Stimulated activated CD4-positive, alpha-beta T cell treated with anti-CD3 and anti-CD28 coated beads, Interleukin-2, amount 100 ng/mL, for 24 hours (primary cell): ENCODE measurements around the gene SLC18A2.
"Not testable (repeated sequence)": the region's sequence is repeated elsewhere in the genome, so short reads cannot be mapped to it uniquely, and the experiment has no call there.

Experiments used
- DNase-seq, 2 donors: peaks; one replicate each; pipeline ENCODE4 v3.0.0-alpha.2; 2020

SLC18A2 gene

DNA sequence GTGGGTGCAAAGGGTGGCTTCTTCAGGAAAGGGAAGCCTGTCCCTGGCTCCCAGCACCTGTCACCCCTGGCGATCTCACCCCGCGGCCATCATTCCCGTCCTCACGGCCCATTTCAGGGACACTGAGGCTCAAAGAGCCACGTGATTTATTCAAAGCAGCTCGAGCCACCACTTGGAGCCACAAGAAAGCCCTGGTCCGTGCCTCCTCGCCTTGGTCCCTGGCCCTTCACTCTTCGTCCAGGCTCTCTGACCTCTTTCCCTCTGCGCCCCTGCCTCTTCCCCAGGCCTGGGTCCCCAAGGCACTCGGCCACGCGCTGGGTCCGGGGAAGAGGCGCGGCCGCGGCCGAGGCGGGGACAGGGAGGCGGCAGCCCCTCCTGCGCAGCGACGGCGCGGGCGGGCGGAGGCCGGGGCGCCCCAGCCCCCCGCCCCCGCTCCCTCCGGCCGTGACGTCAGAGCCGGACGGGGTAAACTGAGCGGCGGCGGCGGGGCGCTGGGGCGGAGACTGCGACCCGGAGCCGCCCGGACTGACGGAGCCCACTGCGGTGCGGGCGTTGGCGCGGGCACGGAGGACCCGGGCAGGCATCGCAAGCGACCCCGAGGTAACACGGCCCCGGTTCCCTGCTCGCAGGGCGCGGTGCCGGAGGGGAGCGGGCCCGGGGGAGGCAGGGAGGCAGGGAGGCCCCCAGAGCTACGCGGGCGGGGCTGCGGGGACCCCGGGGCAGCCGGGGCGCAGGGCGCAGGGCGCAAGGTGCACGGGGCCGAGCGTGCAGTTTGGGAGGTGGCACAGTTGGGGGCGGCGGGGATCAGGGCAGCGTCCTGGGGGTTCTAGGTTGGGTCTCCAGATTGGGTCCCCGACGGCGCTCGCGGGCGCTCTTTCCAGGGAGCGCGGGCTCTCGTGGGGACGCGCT is at the start of gene SLC18A2:
SLC18A2 (plus strand) TSS at position 494 of the 909 bp plus-strand sequence. CDS start 580 bp downstream, outside the sequence.
- no peak for DNase-seq

DNA sequence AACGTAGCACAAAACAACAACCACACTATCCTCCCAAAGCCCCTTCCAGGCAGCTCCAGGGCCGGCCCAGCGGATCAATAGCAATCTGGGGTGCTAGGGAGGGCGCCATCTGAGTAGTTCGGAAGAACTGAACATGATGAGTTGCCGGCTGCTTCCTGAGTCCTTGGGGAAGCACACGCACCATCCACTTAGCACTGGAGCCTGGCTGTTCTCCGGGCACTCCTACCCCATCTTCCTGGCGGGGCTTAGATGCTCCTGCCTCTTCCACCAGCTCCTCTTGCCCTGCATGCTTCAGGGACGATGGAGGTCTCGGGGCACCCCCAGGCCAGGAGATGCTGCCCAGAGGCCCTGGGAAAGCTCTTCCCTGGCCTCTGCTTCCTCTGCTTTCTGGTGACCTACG is 43.7 kb upstream of the SLC18A2 start, which contains the start of gene KCNK18:
KCNK18 (plus strand) TSS at position 301 of the 400 bp plus-strand sequence; CDS start at position 301, 0 bp downstream.
- no peak for DNase-seq

DNA sequence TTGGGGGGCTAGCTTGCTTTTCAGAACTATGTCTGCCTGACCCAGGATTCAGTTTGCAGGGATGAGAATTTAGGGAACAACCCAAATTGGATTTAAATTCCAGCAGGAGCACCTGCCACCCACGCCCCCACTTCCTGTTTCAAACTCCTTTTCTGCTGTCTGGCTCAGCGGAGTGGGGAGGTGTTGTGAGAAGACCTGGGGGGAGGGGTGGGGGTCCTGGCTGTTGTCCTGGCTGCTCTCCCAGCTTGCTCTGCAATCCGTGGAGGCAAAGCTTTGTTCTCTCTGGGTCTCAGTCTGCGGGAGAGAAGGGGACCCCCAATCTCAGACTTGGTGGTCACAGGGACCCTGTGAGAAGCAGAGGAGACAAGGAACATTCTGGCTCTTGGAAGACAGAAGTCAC is 42.8 kb upstream of the SLC18A2 start:
- DNase-seq: no peak

DNA sequence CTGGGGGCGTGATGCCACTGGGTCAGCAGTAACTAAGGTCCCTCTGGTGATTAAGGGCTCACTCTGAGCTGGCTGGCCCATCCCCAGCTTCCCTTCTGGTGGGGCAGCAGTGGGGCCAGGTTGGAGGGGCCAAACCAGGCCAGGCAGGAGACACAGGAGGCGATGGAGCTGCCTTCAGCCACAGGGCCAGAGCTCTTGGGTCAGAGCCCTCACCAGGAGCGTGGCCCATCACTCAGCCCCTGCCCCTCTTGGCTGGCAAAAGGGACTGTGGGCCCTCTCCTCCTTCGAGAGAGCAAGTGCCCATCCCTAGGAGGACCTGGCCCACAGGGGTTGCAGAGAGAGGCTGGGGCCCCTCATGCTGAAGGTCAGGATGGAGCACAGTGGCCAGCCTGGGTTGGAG is 39.1 kb upstream of the SLC18A2 start:
- no peak for DNase-seq

DNA sequence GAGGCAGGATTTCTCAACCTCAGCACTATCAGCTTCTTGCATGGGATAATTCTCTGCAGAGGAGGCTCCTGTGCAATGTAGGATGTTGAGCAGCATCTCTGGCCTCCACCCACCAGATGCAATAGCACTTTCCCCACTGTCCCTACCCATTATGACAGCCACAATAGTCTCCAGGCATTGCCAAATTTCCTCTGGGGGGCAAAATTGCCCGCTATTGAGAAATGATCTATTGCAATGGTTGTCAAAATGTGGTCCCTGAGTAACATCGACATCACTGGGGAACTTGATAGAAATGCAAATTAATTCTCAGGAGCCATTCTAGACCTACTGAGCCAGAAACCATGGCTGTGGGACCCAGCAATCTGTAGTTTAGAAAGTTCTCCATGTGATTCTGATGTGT is 36.6 kb upstream of the SLC18A2 start:
- DNase-seq: no peak

DNA sequence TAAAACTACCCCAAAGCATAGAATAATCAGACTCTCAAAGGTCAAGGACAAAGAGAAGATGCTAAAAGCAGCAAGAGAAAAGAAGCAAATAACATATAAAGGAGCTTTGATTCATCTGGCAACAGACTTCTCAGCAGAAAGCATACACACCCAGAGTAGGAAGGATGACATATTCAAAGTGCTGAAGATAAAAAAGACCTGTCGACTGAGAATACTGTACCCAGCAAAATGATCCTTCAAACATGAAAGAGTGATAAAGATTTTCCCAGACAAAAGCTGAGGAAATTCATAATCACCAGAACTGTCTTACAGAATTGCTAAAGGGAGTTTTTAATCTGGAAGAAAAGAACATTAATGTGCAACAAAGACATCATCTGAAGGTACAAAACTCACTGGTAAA is 28.7 kb upstream of the SLC18A2 start:
- no peak for DNase-seq

DNA sequence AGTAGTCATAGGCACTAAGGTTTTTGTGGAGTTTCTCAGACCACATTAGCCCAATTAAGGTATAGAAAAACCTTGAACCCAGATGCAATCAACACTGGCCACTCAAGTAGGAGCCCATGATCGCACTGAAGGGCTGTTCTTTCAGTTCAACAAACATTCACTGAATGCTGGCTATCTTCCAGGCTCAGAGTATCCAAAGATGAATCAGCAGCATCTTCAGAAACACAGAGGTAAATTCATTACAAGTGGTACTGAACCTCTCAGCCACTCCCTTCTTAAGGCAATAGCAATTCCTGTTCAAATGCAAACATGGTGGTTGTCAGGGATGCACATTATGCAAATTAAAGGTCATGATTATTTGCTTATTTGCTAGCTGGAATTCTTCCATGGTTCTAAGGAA is 26.5 kb upstream of the SLC18A2 start:
- no peak for DNase-seq

DNA sequence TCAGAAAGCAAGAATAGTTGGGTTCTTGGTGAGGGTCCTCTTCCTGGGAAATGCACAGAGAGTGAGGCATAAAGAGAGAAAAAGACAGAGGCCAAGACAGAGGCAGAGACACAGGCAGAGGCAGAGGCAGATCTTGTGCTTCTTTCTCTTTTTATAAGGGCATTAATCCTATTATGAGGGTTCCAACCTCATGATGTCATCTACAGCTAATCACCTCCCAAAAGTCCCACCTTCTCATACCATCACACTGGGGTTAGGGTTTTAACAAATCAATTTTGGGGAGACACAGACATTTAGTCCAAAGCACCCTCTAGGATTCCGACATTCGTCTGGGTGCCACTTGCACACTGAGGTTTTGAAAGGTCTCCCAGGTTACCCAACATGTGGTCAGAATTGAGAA is 25.8 kb upstream of the SLC18A2 start:
- no peak for DNase-seq

DNA sequence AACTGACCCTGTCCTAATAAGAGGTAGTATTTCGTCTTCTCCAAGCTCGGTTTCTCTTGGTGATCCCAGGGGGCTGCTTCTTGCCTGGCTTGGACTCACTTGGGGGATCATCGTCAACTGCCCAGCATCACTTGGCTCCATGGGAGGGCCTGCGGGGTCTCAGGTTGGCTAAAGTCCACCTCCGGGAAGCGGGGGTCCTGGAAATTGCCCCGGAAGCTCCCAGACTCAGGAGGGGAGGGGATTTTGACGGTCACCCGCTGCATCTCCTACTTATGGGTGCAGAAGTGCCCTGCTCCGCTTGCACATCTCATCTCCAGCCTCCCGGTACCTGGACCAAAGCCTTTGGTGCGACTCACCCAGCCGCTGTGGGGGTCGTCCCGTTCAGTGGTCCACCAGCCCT is 24.9 kb upstream of the SLC18A2 start:
- DNase-seq: no peak

DNA sequence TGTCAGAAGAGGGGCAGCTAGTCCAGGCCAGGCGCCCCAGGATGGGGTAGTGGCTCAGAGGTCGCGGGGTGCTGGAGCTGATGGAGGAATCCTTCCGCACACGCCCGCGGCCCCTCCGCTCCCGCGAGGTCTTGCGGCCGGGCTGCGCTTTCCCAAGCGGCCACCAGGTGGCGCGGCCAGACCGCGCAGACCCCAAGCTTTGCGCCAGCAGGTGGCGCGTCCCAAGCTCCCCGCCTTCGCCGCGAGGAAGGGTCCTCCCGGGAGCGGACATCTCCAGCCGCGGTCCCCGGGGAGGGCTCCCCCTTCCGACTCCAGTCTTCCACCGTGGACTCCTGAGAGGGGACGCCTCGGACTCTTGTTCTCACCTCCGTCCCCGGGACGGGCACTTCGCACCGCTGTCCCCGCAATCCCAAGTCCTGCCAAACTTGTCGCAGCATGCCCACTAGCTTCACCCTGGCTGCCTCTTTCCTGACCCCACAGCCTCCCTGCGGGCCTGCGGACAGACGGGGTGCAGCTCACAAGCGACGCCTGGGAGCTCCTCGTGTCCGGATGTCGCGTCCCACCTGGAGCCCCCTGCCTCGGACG is 24.2 kb upstream of the SLC18A2 start:
- peak; percentile 75 to 79 for DNase-seq

DNA sequence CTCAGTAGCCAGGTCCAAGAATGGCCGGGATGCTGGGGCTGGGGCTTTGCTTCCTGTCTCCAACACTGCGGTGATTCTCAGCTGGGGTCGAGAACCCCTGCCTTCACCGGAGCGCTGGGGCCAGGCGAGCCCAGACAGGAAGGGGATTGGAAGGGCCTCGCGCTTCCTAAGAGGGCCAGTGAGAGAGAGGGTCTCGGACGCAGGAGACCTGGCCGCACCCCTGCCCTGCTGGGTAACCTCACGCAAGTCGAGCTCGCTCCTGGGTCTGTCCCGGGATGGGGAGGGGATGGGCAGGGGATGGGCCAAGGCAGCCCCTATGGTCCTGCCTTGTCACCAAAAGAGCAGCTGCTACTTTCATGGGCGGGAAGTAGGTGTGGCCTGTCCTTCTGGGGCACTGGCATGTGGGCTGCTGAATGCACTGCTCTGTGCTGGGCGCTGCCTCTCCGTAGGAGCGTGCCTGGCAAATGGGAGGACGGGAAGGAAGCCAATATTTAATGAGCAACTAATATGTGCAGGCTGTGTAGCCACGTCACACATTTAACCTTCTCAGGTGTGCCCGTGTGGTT is 23.6 kb upstream of the SLC18A2 start:
- DNase-seq: peak; percentile 14 to 24

DNA sequence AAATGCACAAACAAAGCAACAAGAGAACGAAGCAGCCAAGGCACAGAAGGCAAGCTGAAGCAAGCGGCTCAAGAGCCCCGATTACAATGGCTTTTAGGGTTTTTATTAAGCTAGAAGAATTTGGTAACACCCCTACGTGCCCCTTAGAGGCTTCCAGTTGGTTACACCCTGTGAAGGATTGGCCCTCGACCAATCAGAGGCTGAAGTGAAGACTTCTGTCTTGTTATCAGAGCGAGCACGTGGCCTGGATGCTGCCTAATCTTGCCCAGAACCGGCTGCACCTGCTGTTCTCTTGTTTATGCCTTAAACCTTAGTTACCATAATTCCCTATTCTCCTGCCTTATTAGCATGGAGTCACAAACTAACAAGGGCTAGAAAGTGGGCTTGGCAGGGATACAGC is 22.3 kb upstream of the SLC18A2 start:
- DNase-seq: no peak

DNA sequence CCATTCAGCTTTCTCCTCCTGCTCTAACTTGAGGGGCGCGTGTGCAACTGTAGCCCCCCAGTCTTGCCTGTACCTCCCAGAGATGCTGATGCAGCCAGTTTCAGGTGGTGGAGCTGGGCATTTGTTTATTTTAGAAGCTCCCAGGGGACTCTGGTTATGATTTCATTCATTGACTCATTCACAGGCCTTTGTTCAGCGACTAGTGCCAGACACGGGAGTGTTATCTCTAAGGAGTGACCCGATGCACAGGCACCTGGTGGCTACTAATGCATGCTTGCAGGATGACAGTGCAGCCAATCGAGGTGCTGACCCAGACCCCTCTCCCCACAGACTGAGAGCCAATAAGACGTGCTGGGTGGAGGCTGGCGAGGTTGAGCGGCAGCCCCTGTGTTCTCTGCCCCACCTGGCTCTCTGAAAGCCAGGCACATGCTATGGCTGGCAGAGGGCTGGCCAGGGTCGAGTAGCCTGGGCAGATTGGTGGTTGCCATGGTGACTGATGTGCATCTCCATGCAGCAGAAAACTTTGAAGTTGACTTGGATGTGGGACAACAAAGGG is 19.7 kb upstream of the SLC18A2 start:
- no peak for DNase-seq

DNA sequence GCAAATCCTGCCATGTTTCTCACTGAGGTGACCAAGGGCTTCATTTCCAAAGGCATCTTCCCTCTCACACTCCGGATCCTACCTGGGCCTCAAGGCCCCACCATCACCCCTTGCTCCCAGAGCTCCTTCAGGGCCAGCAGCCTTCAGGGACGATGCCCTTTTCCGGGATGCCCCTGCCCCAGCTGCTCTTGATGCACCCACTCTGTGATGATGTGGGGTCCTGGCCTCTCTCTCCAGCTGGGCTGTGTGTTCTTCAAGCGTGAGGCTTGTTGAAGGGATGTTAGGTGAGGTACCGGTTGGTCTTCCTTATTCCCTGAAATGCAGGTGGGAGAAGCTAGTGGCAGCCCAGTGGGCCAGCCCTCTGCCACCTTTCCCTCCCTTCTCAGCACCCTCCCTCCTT is 18.4 kb upstream of the SLC18A2 start:
- DNase-seq: no peak

DNA sequence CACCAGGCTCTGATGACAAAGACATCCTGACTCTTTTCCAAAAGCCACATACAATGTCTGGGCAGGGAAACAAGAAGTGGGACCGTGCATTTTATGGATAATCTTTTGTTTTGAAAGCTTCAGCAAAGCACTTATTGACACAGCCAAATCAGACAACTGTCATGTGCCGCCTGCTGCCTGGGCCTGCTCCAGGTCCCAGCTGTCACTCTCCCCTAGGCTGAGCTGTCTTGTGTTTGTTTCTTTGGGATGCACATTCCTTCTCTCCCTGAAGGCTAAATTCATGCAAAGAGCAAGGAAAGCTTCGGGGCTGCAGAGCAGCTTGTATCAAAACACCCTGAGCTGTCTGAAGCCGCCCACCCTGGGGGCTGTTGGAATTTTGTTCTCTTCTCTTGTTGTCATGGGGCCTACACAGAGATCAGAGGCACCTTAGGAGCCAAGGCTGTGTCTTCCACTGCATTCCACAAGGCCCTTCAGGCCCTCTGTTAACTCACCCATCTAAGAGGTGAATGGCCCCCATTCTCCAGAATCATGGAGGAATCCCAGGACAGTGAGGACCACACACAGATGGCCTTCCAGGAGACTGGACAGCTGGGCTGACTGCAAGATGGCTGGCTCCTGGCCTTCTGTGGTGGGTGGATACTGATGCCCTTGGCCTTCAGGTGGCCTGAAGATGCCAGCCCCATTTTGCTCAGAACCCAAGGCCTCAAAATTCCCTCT is 17.8 kb upstream of the SLC18A2 start:
- no peak for DNase-seq

DNA sequence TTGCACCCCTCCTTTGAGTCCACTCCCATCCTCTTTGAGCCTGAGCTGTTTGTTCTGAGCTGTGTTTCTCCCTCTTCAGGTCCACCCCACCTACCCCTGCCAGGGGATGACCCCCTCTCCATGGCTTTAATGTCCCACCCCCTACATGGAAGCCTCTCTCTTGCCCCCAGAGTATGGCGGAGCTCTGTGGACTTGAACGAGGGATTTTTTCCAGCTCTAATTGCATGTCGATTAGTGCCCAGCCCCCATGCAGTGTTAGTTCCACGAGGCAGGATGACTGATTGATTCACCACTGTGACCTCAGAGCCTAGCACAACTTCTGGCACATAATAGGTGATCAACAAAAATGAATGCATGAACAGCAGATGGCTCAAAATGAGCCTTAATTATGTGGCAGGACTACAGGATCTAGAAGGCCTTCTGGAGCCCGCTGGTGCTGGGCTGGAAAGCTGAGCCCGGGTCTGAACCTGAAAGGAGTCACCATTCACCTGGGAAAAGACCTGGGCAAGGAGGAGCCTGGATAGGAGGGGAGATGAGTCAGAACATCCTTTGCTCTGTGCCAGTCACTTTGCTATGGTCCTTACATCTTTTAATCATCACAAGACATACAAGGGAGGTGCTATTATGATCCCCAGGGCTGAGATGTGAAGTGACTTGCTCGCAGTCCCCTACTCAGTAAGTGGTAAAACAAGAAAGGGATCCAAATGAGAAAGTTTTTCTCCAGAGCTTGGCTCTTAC is 17.1 kb upstream of the SLC18A2 start:
- DNase-seq: no peak

DNA sequence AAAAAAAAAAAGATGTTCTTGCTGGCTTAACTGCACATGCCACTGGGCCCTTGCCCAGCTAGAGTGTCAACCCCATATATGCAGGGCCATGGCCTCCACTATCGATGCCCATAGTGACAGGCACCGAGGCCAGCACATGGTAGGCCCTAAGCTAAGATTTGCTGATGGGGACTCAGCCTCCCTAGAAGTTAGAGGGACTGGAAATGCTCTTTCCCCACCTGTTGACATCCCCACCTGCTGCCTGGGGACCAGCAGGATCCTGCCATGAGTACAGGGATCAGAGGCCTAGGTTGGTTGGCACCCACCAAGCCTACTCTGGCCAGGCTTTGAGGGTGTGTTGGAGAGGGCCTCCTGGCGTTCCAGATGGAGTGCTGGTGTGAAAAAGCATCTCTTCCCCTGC is 16.0 kb upstream of the SLC18A2 start:
- DNase-seq: no peak

DNA sequence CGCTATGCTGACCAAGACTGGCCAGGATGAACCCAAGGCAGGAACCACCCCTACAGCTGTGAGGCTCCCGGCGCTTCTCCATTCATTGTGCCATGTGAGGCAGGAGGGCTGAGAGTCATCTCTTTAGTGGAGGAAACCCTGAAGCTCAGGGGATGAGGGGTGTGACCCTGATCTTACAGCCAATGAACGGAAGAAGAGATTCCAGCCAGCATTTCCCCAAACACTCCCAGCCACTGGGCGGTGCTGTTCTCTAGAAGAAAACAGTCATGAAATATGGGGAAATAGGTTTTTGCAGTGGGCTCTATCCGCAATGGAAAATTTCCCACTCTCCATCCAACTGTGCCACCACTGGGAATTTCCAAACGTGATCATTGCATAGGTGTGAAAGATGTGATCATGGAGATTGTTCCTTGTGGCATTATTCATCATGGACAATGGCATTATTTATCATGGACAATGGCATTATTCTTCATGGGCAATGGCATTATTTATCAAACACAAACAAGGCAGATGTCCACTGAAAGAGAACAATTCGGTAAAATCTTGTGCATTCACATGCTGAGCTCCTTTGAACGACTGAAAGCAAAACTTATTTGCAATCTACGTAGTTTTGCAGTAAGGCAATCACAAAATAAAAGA is 14.0 kb upstream of the SLC18A2 start:
- no peak for DNase-seq

DNA sequence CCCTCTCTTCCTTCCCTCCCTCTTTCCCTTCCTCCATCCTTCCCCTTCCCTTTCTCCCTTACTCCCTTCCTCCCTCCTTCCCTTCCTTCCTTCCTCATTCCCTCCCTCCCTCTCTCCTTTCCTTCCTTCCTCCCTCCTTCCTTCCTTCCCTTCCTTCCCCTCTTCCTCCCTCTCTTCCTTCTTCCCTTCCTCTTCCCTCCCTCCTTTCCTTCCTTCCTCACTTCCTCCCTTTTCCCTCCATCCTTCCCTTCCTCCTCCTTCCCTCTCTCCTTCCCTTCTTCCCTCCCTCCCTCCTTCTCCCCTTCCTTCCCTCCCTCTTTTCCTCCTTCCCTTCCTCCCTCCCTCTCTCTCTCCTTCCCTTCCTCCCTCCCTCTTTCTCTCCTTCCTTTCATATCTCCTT is 12.7 kb upstream of the SLC18A2 start:
- no peak for DNase-seq

DNA sequence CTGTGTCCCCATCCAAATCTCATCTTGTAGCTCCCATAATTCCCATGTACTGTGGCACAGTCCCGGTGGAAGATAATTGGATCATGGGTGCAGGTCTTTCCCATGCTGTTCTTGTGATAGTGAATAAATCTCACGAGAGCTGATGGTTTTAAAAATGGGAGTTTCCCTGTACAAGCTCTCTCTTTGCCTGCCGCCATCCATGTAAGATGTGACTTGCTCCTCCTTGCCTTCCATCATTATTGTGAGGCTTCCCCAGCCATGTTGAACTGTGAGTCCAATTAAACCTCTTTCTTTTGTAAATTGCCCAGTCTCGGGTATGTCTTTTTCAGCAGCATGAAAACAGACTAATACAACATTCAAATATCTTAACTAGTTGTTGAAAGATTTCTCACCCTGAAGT is 10.8 kb upstream of the SLC18A2 start:
- not testable (repeated sequence) for DNase-seq

DNA sequence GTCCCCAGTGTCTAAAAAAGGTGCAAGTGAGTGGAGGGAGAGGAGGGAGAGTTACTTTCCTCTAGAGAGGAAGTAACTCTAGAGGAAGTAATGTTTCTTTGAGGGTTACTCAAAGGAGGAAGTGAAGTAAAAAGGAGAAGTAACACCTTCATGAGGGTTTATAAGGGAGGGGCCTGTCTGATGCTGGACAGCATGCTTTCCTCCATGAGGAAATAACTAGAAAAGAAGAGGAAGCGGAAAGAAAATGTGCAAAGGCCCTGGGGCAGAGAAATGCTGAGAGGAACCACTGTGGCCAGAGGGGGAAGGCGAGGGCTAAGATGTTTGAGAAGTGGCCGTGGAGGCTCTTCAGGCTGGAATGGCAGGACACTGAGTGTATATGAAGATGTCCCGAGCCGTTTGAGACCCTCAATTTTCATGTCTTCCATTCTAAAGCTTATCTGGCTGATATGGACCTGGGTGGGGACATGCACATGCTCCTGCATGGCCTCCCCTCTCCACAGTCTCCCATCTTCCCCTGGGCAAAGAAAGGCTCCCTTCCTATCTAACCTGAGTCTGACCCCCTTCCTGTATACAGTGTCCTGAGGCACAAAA is 3.4 kb upstream of the SLC18A2 start:
- DNase-seq: no peak
